Body of pancreas (tissue), 4 donors: ENCODE measurements around the gene EXOC3.

Experiments
- POLR2A ChIP-seq, 3 donors: fragments of 450-650 bp; IDR thresholded peaks; one replicate each; pipeline ENCODE4 v1.6.1; 2016; ENCODE audit warnings: antibody characterized with exemption in 3 of 3, mild to moderate bottlenecking in 2 of 3
- TF ChIP-seq, protein P1 (sequence below), 7 experiments: fragments of 450-650 bp in 4 of 7; fragments of 200-600 bp in 3 of 7; sonication (generic) in 3 of 7; IDR thresholded peaks; one replicate each; pipeline ENCODE4 v1.5.1; 2016 to 2019; ENCODE audit warnings: antibody characterized with exemption in 7 of 7

GRCh38 chr5:466661-467310 is 23.8 kb downstream of the EXOC3 start:
- TF ChIP-seq POLR2A (IDR thresholded peaks at IDR 0.05) = no peak
- TF ChIP-seq, protein P1, sequence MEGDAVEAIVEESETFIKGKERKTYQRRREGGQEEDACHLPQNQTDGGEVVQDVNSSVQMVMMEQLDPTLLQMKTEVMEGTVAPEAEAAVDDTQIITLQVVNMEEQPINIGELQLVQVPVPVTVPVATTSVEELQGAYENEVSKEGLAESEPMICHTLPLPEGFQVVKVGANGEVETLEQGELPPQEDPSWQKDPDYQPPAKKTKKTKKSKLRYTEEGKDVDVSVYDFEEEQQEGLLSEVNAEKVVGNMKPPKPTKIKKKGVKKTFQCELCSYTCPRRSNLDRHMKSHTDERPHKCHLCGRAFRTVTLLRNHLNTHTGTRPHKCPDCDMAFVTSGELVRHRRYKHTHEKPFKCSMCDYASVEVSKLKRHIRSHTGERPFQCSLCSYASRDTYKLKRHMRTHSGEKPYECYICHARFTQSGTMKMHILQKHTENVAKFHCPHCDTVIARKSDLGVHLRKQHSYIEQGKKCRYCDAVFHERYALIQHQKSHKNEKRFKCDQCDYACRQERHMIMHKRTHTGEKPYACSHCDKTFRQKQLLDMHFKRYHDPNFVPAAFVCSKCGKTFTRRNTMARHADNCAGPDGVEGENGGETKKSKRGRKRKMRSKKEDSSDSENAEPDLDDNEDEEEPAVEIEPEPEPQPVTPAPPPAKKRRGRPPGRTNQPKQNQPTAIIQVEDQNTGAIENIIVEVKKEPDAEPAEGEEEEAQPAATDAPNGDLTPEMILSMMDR (IDR thresholded peaks at IDR 0.05) = no peak
